T-helper 2 cell treated with Interferon-gamma antibody and Interleukin-4, amounts not matched to agents 100 ng/mL and 5 ng/mL, for 36 hours (primary cell): ENCODE measurements around the gene SEPTIN10. TPM values are rescaled to one million over a fixed set of nuclear protein-coding genes. Genes with fewer than 3 reads are reported as not detected.
"Not testable (repeated sequence)": the region's sequence is repeated elsewhere in the genome, so short reads cannot be mapped to it uniquely, and the experiment has no call there.

Source experiments
- intact Hi-C: fragments of 100-400 bp; cut with micrococcal nuclease; formaldehyde crosslinking; loops from one replicate; pipeline ENCODE4 v1.15.1; 2023
- total RNA-seq: library from RNA; stranded (reverse); gene quantifications from 2 replicates; pipeline ENCODE4 v1.2.3, GENCODE V29; 2022

The SEPTIN10 gene
- total RNA-seq, 1 donor from 2014 or later = 0.77 TPM

GRCh38 chr2:109635426-109636304, 21.9 kb upstream of the SEPTIN10 start:
- intact Hi-C loops = no loop called here

GRCh38 chr2:109633284-109633961, 19.7 kb upstream of the SEPTIN10 start:
- intact Hi-C loops = no loop called here

GRCh38 chr2:109632158-109632789, 18.5 kb upstream of the SEPTIN10 start:
- intact Hi-C loops = no loop called here

GRCh38 chr2:109631741-109632140, 18.0 kb upstream of the SEPTIN10 start:
- intact Hi-C loops = no loop called here

- intact Hi-C loops = no loop called here
Observed at GRCh38 chr2:109630441-109631430, 17.0 kb upstream of the SEPTIN10 start.

- intact Hi-C loops = no loop called here
Observed at GRCh38 chr2:109629867-109630266, 16.1 kb upstream of the SEPTIN10 start.

GRCh38 chr2:109628321-109628720, 14.6 kb upstream of the SEPTIN10 start:
- intact Hi-C loops = not testable (repeated sequence)

- intact Hi-C loops = no loop called here
Observed at GRCh38 chr2:109624339-109624738, 10.6 kb upstream of the SEPTIN10 start.

- intact Hi-C loops = no loop called here
Observed at GRCh38 chr2:109623923-109624322, 10.2 kb upstream of the SEPTIN10 start.

- intact Hi-C loops = no loop called here
Observed at GRCh38 chr2:109623297-109623696, 9.5 kb upstream of the SEPTIN10 start.

GRCh38 chr2:109619032-109619615, 5.4 kb upstream of the SEPTIN10 start:
- intact Hi-C loops = no loop called here

GRCh38 chr2:109616184-109616583, 2.4 kb upstream of the SEPTIN10 start:
- intact Hi-C loops = no loop called here

- intact Hi-C loops = no loop called here
Observed at GRCh38 chr2:109615637-109616144, 1.9 kb upstream of the SEPTIN10 start.

GRCh38 chr2:109614715-109615636, 1.2 kb upstream of the SEPTIN10 start:
- intact Hi-C loops = loop anchor here (5.0 kb wide), 1 partner anchor 1502 kb away; no protein-coding TSS in a partner anchor

GRCh38 chr2:109613081-109613921, 465 bp downstream of the SEPTIN10 start:
- intact Hi-C loops = loop anchor here (5.0 kb wide), 1 partner anchor 1504 kb away; no protein-coding TSS in a partner anchor

- intact Hi-C loops = loop anchor here (5.0 kb wide), 1 partner anchor 1506 kb away; no protein-coding TSS in a partner anchor
Observed at GRCh38 chr2:109611467-109612095, 2.2 kb downstream of the SEPTIN10 start.

GRCh38 chr2:109609352-109610024, 4.3 kb downstream of the SEPTIN10 start:
- intact Hi-C loops = loop anchor here (5.0 kb wide), 1 partner anchor 1508 kb away; no protein-coding TSS in a partner anchor
